Neural cell (in vitro differentiated cells): ENCODE data around the gene VWA7.

Source experiments
- EZH2 ChIP-seq: fragments of 200-600, 300-800 bp; shearing (Covaris generic), sonication (generic); IDR thresholded peaks from 2 replicates; pipeline ENCODE4 v1.6.1; 2014; ENCODE audit warnings: antibody characterized with exemption, low read length, borderline replicate concordance, mild to moderate bottlenecking; ENCODE audit not compliant: insufficient read depth, poor library complexity, severe bottlenecking
- MXI1 ChIP-seq: fragments of 450-650 bp; conservative IDR thresholded peaks from 2 replicates; pipeline ENCODE4 v1.6.1; 2014; ENCODE audit warnings: antibody characterized with exemption, mild to moderate bottlenecking; ENCODE audit not compliant: poor library complexity, severe bottlenecking
- POLR2AphosphoS5 ChIP-seq: IDR thresholded peaks from 2 replicates; pipeline ENCODE4 v1.6.1; 2012
- RAD21 ChIP-seq: fragments of 450-650 bp; conservative IDR thresholded peaks from 2 replicates; pipeline ENCODE4 v1.6.1; 2014; ENCODE audit warnings: antibody characterized with exemption, mild to moderate bottlenecking, moderate library complexity
- SMC3 ChIP-seq: fragments of 450-650 bp; conservative IDR thresholded peaks from 2 replicates; pipeline ENCODE4 v1.6.1; 2014; ENCODE audit warnings: antibody characterized with exemption, mild to moderate bottlenecking, moderate library complexity; ENCODE audit not compliant: poor library complexity
- TAF1 ChIP-seq: IDR thresholded peaks from 2 replicates; pipeline ENCODE4 v1.6.1; 2012; ENCODE audit warnings: low read depth
- TF ChIP-seq, protein P1 (sequence below): fragments of 450-650 bp; IDR thresholded peaks from 2 replicates; pipeline ENCODE4 v1.5.1; 2014; ENCODE audit warnings: antibody characterized with exemption, mild to moderate bottlenecking, moderate library complexity; ENCODE audit not compliant: poor library complexity, severe bottlenecking
- TF ChIP-seq, protein P2 (sequence below): IDR thresholded peaks from 2 replicates; pipeline ENCODE4 v1.6.1; 2012; ENCODE audit warnings: borderline replicate concordance

DNA sequence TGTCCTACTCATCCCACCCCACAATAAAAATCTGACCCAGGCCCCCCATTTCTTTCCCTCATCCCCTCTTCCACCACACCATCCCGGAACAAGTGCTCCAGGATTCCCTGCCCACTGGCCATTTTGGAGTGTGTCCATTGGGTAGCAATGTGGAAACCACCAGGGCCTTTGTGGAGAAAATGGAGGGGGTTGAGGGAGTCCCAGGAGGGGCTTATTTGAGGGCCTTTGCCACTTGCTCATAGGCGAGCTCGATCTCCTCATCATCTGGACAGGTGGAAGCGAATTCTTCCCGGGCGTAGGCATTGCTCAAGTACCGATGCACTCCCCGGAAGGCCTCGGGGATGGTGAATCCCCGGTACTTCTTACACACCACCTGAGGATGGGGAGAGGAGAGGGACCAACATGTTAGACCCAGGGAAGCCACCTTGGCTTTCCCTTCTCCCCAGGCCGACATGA, 46.5 kb downstream of the VWA7 start:
- TF ChIP-seq POLR2AphosphoS5 (no peak), EZH2 (no peak), SMC3 (no peak), MXI1 (no peak), TAF1 (no peak), RAD21 (no peak)
- TF ChIP-seq, protein P1, sequence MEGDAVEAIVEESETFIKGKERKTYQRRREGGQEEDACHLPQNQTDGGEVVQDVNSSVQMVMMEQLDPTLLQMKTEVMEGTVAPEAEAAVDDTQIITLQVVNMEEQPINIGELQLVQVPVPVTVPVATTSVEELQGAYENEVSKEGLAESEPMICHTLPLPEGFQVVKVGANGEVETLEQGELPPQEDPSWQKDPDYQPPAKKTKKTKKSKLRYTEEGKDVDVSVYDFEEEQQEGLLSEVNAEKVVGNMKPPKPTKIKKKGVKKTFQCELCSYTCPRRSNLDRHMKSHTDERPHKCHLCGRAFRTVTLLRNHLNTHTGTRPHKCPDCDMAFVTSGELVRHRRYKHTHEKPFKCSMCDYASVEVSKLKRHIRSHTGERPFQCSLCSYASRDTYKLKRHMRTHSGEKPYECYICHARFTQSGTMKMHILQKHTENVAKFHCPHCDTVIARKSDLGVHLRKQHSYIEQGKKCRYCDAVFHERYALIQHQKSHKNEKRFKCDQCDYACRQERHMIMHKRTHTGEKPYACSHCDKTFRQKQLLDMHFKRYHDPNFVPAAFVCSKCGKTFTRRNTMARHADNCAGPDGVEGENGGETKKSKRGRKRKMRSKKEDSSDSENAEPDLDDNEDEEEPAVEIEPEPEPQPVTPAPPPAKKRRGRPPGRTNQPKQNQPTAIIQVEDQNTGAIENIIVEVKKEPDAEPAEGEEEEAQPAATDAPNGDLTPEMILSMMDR: no peak
- TF ChIP-seq, protein P2, sequence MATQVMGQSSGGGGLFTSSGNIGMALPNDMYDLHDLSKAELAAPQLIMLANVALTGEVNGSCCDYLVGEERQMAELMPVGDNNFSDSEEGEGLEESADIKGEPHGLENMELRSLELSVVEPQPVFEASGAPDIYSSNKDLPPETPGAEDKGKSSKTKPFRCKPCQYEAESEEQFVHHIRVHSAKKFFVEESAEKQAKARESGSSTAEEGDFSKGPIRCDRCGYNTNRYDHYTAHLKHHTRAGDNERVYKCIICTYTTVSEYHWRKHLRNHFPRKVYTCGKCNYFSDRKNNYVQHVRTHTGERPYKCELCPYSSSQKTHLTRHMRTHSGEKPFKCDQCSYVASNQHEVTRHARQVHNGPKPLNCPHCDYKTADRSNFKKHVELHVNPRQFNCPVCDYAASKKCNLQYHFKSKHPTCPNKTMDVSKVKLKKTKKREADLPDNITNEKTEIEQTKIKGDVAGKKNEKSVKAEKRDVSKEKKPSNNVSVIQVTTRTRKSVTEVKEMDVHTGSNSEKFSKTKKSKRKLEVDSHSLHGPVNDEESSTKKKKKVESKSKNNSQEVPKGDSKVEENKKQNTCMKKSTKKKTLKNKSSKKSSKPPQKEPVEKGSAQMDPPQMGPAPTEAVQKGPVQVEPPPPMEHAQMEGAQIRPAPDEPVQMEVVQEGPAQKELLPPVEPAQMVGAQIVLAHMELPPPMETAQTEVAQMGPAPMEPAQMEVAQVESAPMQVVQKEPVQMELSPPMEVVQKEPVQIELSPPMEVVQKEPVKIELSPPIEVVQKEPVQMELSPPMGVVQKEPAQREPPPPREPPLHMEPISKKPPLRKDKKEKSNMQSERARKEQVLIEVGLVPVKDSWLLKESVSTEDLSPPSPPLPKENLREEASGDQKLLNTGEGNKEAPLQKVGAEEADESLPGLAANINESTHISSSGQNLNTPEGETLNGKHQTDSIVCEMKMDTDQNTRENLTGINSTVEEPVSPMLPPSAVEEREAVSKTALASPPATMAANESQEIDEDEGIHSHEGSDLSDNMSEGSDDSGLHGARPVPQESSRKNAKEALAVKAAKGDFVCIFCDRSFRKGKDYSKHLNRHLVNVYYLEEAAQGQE: no peak
